ENCODE measurements around the gene PRAMEF14.
A peak's percentile ranks its signal among the peaks of the same experiment; 100 is the strongest.
"Not testable (repeated sequence)": the region's sequence is repeated elsewhere in the genome, so short reads cannot be mapped to it uniquely, and the experiment has no call there.

- TF ChIP-seq POLR2A (IDR thresholded peaks at IDR 0.05) = not testable (repeated sequence)
- TF ChIP-seq CTCF (IDR thresholded peaks at IDR 0.05) = peak; percentile 54 to 62 (median 60)
Observed at GRCh38 chr1:13356774-13357173, 9.8 kb upstream of the PRAMEF14 start.
